RCC 7860 (cell line): ENCODE data around the gene CRYGC.

Experiments used
- DNase-seq: peaks from one replicate; pipeline ENCODE4 v3.0.0-alpha.2; 2015; ENCODE audit warnings: low spot score
- FAIRE-seq: peaks from 2 replicates; lab custom pipeline; 2012; peaks lifted over from hg19 to GRCh38; lab: Jason Lieb, UNC

The CRYGC gene

GRCh38 chr2:208097801-208098200, 31.8 kb downstream of the CRYGC start:
- FAIRE-seq (no peak), DNase-seq (no peak)

GRCh38 chr2:208097313-208097712, 32.3 kb downstream of the CRYGC start:
- DNase-seq (no peak), FAIRE-seq (no peak)

- DNase-seq (no peak), FAIRE-seq (no peak)
Observed at GRCh38 chr2:208096080-208096479, 33.5 kb downstream of the CRYGC start.

DNA sequence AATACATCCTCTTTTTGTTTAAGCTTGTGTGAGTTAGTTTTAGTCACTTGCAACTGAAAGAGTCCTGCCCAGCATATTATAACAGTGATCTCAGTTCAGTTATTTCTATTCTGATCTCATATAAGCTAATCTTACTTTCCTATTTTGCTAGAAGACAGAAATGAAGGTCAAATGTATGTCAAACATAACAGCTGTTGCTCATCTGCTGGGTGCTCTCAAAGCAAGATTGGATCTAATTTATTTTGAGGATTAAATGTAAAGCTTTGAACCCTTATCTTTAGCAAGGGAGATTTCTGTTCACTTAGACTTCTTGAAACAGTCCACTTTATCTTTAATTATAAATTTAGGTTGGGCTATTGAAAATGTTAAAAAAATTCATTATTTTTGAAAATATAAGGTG, 36.5 kb downstream of the CRYGC start:
- FAIRE-seq (no peak), DNase-seq (no peak)

GRCh38 chr2:208092093-208092832, 37.4 kb downstream of the CRYGC start:
- FAIRE-seq (no peak), DNase-seq (no peak)

- no peak for FAIRE-seq
Observed at GRCh38 chr2:208090420-208090819, 39.2 kb downstream of the CRYGC start.

GRCh38 chr2:208086029-208086428, 43.6 kb downstream of the CRYGC start:
- FAIRE-seq (no peak), DNase-seq (no peak)

More at GRCh38 chr2:208090420-208090819, 39.2 kb downstream of the CRYGC start:
- DNase-seq, result no peak

DNA sequence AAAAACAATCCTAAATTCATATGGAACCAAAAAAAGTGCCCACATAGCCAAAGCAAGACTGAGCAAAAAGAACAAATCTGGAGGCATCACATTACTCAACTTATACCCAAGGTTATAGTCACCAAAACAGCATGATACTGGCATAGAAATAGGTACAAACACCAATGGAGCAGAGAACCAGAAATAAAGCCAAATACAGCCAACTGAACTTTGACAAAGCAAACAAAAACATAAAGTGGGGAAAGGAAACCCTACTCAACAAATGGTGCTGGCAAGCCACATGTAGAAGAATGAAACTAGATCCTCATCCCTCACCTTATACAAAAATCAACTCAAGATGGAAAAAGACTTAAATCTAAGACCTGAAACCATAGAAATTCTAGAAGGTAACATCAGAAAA, 45.8 kb downstream of the CRYGC start:
- FAIRE-seq (no peak), DNase-seq (no peak)
